Erythroblast (primary cell): ENCODE measurements around the gene SZT2.

ENCODE experiments used
- GATA1 ChIP-seq: IDR thresholded peaks from 2 replicates; pipeline ENCODE4 v1.6.1; 2011; ENCODE audit warnings: low read depth, mild to moderate bottlenecking, control low read depth, low read length, moderate library complexity
- POLR2A ChIP-seq: IDR thresholded peaks from 2 replicates; pipeline ENCODE4 v1.6.1; 2011; ENCODE audit warnings: mild to moderate bottlenecking, low read length

DNA sequence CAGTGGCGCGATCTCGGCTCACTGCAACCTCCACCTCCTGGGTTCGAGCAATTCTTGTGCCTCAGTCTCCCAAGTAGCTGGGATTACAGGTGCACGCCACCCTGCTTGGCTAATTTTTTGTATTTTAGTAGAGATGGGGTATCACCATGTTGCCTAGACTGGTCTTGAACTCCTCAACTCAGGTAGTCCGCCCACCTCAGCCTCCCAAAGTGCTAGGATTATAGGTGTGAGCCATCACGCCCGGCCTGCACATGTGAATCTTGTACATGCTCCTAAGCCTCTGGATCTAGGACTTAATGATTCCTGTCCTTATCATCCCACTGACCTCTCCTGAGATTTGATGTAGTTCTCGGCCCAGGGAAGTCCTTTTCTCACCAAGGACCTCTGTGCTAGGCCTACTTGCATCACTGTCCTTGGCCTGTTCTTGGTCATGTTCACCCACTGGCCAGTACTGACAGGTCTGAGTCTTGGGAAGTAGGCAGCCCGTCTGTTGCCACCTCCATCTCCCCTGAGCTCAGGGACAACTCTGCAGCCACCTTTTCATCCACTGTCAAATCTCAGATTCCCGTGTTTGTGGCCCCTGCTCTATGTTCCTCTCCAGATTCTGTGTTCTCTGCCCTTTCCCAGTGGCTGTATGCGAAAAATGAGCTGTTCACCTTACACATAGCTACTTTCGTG lies 54.6 kb downstream of the SZT2 start:
- TF ChIP-seq POLR2A, result no peak
- no peak for TF ChIP-seq GATA1
